GM12878 (cell line): ENCODE measurements around the gene CFAP58. TPM values are rescaled to one million over a fixed set of nuclear protein-coding genes. Genes with fewer than 3 reads are reported as not detected.

Source experiments
- BMI1 ChIP-seq: fragments of 450-650 bp; IDR thresholded peaks from 2 replicates; pipeline ENCODE4 v1.6.1; 2016; ENCODE audit warnings: mild to moderate bottlenecking, moderate library complexity, borderline replicate concordance
- CBFB ChIP-seq: IDR thresholded peaks from 2 replicates; pipeline ENCODE4 v1.6.1; 2016; ENCODE audit warnings: antibody characterized with exemption, low read depth
- DPF2 ChIP-seq: fragments of 450-650 bp; IDR thresholded peaks from 2 replicates; pipeline ENCODE4 v1.6.1; 2017; ENCODE audit warnings: mild to moderate bottlenecking
- EED ChIP-seq: sonication (generic); IDR thresholded peaks from 2 replicates; pipeline ENCODE4 v1.6.1; 2016; ENCODE audit warnings: antibody characterized with exemption, low read depth
- EGR1 ChIP-seq, 2 experiments: IDR thresholded peaks; 1 replicate in 1 of 2; 2 replicates in 1 of 2; pipeline ENCODE4 v1.6.1; 2011 to 2012; ENCODE audit warnings: low read depth in 2 of 2, low read length in 2 of 2, borderline replicate concordance in 1 of 2, mild to moderate bottlenecking in 1 of 2, moderate library complexity in 1 of 2
- ELK1 ChIP-seq: IDR thresholded peaks from 2 replicates; pipeline ENCODE4 v1.6.1; 2012; ENCODE audit warnings: low read depth, low read length, improper control_type of control experiment
- EP300 ChIP-seq, 2 experiments: fragments of 150-350 bp in 1 of 2; IDR thresholded peaks; 2 replicates each; pipeline ENCODE4 v1.6.1; 2011 to 2012; ENCODE audit warnings: low read depth in 2 of 2, low read length in 2 of 2, borderline replicate concordance in 1 of 2, improper control_type of control experiment in 1 of 2, inconsistent platforms in 1 of 2; ENCODE audit not compliant: control insufficient read depth in 1 of 2
- ETV6 ChIP-seq, 2 experiments: fragments of 450-650 bp in 1 of 2; IDR thresholded peaks in 1 of 2; conservative IDR thresholded peaks in 1 of 2; 2 replicates each; pipeline ENCODE4 v1.6.1; 2014; ENCODE audit warnings: antibody characterized with exemption in 1 of 2, borderline replicate concordance in 1 of 2, low read depth in 1 of 2, mild to moderate bottlenecking in 1 of 2, moderate library complexity in 1 of 2
- EZH2 ChIP-seq: IDR thresholded peaks from 2 replicates; pipeline ENCODE4 v1.6.1; 2012; ENCODE audit warnings: low read depth, mild to moderate bottlenecking, control low read depth, inconsistent platforms, low read length, borderline replicate concordance; ENCODE audit not compliant: control insufficient read depth
- GATAD2B ChIP-seq: fragments of 450-650 bp; conservative IDR thresholded peaks from 2 replicates; pipeline ENCODE4 v1.6.1; 2017; ENCODE audit warnings: low read depth, mild to moderate bottlenecking, moderate library complexity
- IRF5 ChIP-seq: fragments of 450-650 bp; IDR thresholded peaks from 2 replicates; pipeline ENCODE4 v1.6.1; 2017; ENCODE audit warnings: borderline replicate concordance
- LARP7 ChIP-seq: fragments of 450-650 bp; IDR thresholded peaks from 2 replicates; pipeline ENCODE4 v1.6.1; 2017; ENCODE audit warnings: mild to moderate bottlenecking
- NFIC ChIP-seq: IDR thresholded peaks from 2 replicates; pipeline ENCODE4 v1.6.1; 2012; ENCODE audit warnings: low read depth, mild to moderate bottlenecking, inconsistent platforms, low read length, moderate library complexity
- NRF1 ChIP-seq: conservative IDR thresholded peaks from 2 replicates; pipeline ENCODE4 v1.6.1; 2011; ENCODE audit warnings: mild to moderate bottlenecking, low read depth, low read length, improper control_type of control experiment
- PAX5 ChIP-seq: IDR thresholded peaks from 2 replicates; pipeline ENCODE4 v1.6.1; 2011; ENCODE audit warnings: low read depth, low read length, borderline replicate concordance
- RB1 ChIP-seq: fragments of 450-650 bp; formaldehyde crosslinking; IDR thresholded peaks from 2 replicates; pipeline ENCODE4 v1.6.1; 2017; ENCODE audit warnings: mild to moderate bottlenecking, borderline replicate concordance
- SIX5 ChIP-seq: IDR thresholded peaks from 2 replicates; pipeline ENCODE4 v1.6.1; 2011; ENCODE audit warnings: mild to moderate bottlenecking, low read depth, low read length, moderate library complexity; ENCODE audit not compliant: severe bottlenecking
- STAT3 ChIP-seq: IDR thresholded peaks from 2 replicates; pipeline ENCODE4 v1.6.1; 2011; ENCODE audit warnings: low read depth, low read length, improper control_type of control experiment
- SUZ12 ChIP-seq: fragments of 200-600 bp; sonication (generic); IDR thresholded peaks from one replicate; pipeline ENCODE4 v1.6.1; 2018; ENCODE audit warnings: antibody characterized with exemption, mild to moderate bottlenecking; ENCODE audit not compliant: unreplicated experiment
- TCF3 ChIP-seq: IDR thresholded peaks from 2 replicates; pipeline ENCODE4 v1.6.1; 2012; ENCODE audit warnings: low read depth, mild to moderate bottlenecking, low read length, borderline replicate concordance; ENCODE audit not compliant: insufficient read depth
- polyA plus RNA-seq, 11 experiments: library from polyadenylated mRNA; depleted of rRNA in 4 of 11; unstranded in 6 of 11; stranded (reverse) in 5 of 11; fragments of >200 nt; fragmentation: Nextera tagmentation in 4 of 11; fragmentation: Illumina TruSeq in 1 of 11; extraction: Ambion mirVana in 4 of 11; extraction: Trizol in 1 of 11; gene quantifications; 1 replicate in 1 of 11; 2 replicates in 10 of 11; pipeline versions ENCODE4 v1.2.1 to v1.2.3, GENCODE V29; 2011 to 2016; ENCODE audit warnings: inconsistent platforms in 2 of 11, missing spikeins in 2 of 11, low read depth in 1 of 11
- total RNA-seq, 4 experiments: library from RNA; depleted of rRNA in 3 of 4; stranded (reverse); fragments of >200 nt in 3 of 4; fragmentation: Illumina TruSeq in 1 of 4; extraction: Trizol in 1 of 4; gene quantifications; 2 replicates each; pipeline versions ENCODE4 v1.2.1 to v1.2.3, GENCODE V29; 2013 to 2021
- TF ChIP-seq, protein P1 (sequence below): IDR thresholded peaks from 2 replicates; pipeline ENCODE4 v1.6.1; 2012; ENCODE audit warnings: low read length, inconsistent platforms

Gene CFAP58
- total and polyA plus RNA-seq, 10 of the 15 experiments (the other 5 are each of a cell fraction or from before 2014, with no cell fraction given), result 0.03 to 0.35 (median 0.21) TPM

GRCh38 chr10:104337985-104338735 lies 15.5 kb upstream of the CFAP58 start, which contains the start of gene ITPRIP (continued):
- TF ChIP-seq GATAD2B (peak; percentile 66), TCF3 (no peak), CBFB (peak; percentile 64; the same call in 1 of the 2 replicates), EED (no peak; the same call in 1 of the 2 replicates), IRF5 (no peak), EGR1 (IDR thresholded peaks at IDR 0.05; ENCODE audit: borderline replicate concordance in 1 of 2, low read depth in 2 of 2, low read length in 2 of 2) (peak in 1 of 2 experiments; percentile 30; a peak in 1 of 3 replicates), STAT3 (no peak), EZH2 (no peak), RB1 (peak; percentile 62; the same call in 1 of the 2 replicates), PAX5 (peak; percentile 43; the same call in 1 of the 2 replicates), SIX5 (no peak), DPF2 (peak; percentile 35; the same call in 1 of the 2 replicates), NFIC (no peak), ETV6 (conservative IDR thresholded peaks at IDR 0.05 in 1 of 2, IDR thresholded peaks at IDR 0.05 in 1 of 2; ENCODE audit: borderline replicate concordance in 1 of 2, low read depth in 1 of 2) (peak in 1 of 2 experiments; percentile 82; a peak in 1 of 4 replicates), NRF1 (no peak), LARP7 (0 out of 2 replicates have a peak, but pooled peaks have one; percentile 68), BMI1 (no peak), ELK1 (peak; percentile 95), SUZ12 (no peak), EP300 (IDR thresholded peaks at IDR 0.05; ENCODE audit: borderline replicate concordance in 1 of 2, control insufficient read depth in 1 of 2, low read depth in 2 of 2, low read length in 2 of 2) (0 out of 4 replicates have a peak, but pooled peaks of 1 of the 2 experiments have one; percentile 14)
- TF ChIP-seq, protein P1, sequence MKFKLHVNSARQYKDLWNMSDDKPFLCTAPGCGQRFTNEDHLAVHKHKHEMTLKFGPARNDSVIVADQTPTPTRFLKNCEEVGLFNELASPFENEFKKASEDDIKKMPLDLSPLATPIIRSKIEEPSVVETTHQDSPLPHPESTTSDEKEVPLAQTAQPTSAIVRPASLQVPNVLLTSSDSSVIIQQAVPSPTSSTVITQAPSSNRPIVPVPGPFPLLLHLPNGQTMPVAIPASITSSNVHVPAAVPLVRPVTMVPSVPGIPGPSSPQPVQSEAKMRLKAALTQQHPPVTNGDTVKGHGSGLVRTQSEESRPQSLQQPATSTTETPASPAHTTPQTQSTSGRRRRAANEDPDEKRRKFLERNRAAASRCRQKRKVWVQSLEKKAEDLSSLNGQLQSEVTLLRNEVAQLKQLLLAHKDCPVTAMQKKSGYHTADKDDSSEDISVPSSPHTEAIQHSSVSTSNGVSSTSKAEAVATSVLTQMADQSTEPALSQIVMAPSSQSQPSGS, result no peak
